Cortex of kidney (tissue), 1 donor: ENCODE data around the gene SND1.

Source experiments
- DNase-seq: peaks from one replicate; lab custom pipeline; 2025; lab: John Stamatoyannopoulos, UW

Gene SND1

DNA sequence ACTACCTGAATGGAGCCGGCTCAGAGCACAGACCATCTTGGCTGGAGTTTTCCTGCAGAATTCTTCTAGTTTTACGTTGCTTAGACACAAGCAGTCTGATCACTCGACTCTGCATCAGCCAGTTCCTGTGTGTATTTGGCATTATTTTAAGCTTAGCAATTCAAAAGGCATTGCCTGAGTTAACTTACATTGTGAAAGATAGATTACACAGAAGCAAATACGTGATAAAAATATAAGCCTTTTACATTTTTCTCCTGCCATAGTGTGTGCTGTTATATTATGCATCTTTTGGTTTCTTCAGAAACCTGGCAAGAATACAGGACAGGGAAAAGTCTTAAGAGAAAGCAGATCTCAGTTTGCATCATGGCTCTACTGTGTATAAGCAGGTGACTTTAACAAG lies 281.2 kb downstream of the SND1 start:
- DNase-seq = no peak

- DNase-seq = no peak
Measured at GRCh38 chr7:127934711-127935110, 282.7 kb downstream of the SND1 start.

GRCh38 chr7:127935847-127936376 lies 283.9 kb downstream of the SND1 start:
- DNase-seq = no peak

DNA sequence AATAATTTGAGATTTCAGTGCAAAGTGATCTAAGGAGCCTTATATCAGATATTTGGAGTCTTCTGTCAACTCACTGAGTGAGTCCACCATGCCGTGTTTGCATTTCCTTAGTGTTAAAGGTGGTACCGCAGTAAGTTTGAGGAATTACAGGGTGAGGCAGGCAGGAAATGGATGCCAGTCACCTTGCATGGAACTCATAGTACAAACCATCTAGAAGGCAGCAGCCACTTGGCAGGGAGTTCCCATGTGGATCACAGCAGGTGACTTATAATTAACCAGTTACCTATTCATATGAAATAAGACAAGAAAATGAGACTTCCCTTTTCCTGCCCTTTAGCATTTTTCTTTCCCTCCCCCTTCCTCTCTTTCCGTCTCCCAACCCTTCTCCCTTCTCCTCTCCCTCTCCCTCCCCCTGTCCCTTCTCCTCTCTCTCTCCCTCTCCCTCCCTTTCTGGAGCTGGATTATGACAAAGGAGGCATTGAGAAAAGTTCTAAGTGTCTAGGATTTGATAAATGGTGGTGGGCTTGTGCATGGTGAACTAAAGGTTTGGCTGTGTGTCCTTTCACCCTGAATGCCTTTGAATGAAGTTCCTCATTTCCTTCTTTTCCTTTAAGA lies 285.2 kb downstream of the SND1 start:
- DNase-seq = no peak

- DNase-seq = no peak
Measured at GRCh38 chr7:127938588-127938987, 286.6 kb downstream of the SND1 start.

DNA sequence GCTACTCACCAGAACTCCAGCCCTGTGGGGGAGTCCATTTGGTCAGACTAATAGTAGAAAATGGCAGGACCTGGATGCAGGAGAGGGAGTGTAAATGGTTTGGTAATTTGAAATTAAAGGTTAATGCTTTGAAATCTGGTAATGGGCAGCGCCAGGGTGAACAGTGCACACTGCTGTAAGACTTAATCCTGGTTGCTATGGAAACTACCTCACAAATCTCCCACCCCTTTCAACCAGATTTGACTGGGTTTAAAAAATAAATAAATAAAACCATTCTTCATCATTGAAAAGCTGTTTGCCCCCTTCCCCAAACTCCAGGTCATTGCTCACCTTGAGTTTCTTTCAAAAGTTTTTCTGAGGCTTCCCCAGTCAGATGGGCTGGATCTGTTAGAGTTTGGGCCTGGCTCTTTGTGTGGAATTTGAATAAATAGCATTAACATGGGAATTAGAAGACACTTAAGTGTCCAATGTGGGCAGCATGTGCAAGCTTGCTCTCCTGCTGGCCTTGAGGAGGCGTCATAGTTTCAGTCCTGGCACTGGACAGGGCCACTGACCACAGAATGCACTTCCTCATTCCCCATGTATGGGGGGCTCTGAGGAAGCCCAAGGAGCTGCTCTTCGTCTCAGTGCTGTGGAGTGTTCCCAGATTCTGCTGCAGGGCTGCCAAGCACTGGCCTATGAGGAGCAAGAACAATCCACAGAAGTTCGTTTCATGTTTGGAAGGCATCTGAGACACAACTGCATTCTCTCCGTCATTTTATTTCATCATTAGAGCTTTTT lies 288.6 kb downstream of the SND1 start:
- DNase-seq = no peak

GRCh38 chr7:127941476-127942210 lies 289.6 kb downstream of the SND1 start:
- DNase-seq = no peak

DNA sequence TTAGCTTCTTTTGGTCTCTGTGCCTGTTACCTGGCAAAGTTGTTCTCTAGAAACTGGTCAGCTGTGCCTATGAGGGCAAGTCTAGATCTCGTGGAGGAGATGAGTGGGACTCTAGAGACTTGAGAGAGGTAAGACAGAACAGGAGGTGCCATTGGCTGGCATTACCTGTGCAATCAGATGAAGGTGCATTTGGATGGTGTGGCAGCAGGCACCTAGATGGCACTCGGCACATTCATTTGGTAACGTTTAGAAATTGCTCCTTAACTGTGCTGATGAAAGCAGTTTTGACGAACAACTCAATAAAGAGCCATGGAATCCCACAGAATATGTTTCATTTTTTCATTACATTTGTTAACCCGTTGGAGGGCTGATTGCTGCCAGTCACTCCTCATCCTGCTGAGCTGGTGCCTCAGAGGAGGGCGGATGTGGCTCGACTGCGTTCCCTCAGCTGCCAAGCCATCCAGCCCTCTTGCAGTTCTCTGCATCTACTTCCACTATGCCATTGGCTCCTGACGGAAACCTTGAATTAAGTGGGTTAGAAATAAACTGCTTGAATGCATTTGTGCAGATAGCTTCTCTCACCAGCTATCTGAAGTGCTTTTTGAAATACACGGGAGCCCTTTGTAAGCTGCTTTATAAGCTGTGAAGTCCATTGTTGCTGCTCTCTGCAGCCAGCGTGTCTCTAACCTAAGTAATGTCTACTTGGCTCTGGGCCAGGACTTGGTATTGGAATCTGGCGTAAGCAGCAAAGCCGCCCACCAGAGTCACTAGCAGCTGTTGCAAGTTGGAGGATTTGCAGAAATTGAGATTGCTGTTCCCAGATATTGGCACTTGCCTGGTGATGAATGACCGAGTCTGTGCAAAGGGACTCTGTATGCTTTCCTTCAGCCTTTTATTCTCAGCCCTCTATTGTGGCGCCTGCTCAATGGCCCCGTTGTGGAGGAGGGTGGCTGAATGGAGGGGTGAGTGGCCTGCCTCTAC lies 291.8 kb downstream of the SND1 start:
- no peak for DNase-seq

DNA sequence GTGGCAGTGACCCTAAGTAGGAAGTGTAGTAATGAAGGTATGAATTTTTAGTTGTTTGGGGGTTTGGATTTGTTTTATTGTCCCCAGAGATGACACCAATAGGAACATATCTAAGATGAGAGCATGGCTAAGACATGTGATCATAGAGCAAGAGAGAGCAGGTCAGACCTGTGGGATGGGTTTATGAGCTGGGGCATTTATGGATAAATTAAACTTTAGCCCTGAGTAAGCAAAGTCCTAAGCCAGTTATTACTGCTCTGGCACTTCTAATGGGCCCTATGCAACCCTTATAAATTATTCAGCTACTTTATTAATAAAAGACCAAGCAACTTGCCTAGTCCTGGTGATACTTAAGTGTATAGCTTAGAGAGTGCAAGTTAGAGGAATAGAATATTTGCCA lies 294.1 kb downstream of the SND1 start:
- no peak for DNase-seq

GRCh38 chr7:127946847-127947246 lies 294.9 kb downstream of the SND1 start:
- no peak for DNase-seq

DNA sequence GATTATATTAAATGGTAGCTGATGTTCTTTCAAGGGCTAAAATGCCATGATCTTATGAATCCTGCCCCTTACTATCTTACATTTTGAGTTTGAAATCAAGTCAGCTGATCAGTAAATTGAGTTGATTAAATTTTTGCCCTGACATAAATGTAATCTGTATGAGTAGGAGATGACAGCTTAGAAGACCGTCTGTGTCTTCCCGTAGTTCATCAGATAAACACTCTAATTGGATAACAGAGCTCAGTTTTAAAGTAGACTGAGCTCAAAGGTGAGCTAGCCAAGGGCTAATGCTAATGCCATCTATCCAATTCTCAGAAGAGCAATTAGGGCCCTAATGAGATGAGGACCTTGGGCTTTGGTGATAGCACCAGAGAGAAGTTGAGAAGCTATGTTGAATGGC lies 296.3 kb downstream of the SND1 start:
- DNase-seq = no peak

- DNase-seq = no peak
Measured at GRCh38 chr7:127948930-127949329, 296.9 kb downstream of the SND1 start.

GRCh38 chr7:127949769-127950222 lies 297.8 kb downstream of the SND1 start:
- no peak for DNase-seq

DNA sequence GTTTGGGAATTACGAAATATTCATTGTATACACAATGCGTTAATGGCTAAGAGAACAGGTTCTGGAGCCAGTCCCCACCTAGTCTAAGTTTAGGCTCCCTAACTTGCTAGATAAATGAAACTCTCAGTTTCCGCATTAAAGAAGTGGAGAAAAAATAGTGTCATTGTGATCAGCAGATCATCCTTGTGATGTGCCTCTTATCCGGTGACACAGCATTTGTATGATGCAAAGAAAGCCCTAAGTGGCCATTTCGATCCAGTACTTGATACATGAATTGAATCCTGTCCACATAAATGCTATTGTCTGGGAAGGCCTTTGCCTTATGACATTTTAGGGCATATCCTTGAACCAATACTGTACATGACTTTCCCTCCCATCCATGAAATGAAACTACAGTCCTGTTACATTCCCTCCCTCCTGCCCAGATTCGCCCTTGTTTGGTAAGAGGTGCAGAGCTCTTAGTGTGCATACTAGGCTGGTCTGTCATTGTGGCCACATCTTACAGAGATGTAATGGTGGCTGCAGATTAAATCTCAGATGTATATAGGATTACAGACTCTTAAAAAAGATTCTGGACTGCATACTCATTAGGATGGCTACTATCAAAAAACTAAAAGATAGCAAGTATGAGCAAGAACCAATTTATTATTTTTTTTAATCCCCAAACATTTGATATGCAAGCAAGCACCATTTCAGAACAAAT lies 298.4 kb downstream of the SND1 start:
- no peak for DNase-seq

- DNase-seq = no peak
Measured at GRCh38 chr7:127953423-127954356, 301.7 kb downstream of the SND1 start.

DNA sequence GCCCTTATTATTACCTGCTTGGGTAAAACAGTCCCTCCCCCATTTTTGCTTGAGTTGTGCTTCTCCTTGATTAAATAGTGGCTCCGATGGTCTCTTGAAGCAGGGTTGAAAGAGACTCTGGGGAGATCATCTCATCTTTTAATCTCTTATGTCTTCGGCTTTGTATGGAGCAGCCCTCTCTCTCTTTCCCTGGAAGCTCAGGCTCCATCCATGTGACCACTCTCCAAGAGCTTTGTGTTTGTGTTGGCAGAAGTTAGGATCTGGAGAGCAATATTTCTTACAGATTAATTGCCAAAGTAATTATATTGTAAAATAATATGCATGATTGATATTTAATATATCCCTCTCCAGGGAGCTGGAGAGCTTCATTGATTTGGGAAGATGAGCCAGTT lies 302.4 kb downstream of the SND1 start:
- DNase-seq = no peak

GRCh38 chr7:127955051-127955531 lies 303.1 kb downstream of the SND1 start:
- DNase-seq = no peak

DNA sequence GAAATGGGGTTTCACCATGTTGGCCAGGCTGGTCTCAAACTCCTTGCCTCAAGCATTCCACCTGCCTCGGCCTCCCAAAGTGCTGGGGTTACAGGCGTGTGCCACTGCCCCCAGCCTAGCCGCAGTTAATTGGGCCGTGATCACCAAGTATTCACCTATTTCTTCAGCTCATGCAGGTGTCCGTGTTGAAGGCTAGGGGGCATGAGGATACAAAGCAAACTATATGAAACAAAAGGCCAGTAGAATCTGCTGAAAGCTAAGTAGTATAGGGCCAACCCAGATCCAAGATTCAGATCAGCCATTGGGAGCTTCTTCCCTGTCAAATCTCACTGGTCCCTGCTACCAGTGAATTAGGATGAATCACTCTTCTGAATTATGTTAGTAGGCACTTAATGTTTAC lies 305.9 kb downstream of the SND1 start:
- no peak for DNase-seq

- no peak for DNase-seq
Measured at GRCh38 chr7:127959770-127960169, 307.8 kb downstream of the SND1 start.
